ENCODE data around the gene ADCY2.

DNA sequence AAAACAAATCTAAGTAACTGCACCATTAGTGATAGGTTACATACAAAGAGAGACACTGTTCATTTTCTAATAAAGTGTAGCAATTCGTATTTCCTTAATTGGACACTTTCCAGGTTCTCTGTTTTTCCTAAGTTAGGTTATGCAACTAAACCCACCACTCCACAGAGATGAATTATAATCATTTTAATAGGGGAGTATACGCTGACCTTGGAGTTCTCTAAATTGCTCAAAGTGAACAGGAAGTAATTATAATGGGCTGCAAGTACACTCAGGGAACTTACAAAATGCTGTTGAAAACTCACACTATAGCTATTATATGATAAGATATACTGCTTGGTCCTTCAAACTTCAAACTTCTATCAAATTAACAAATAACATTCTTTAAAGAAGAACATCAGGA lies 18.2 kb upstream of the ADCY2 start:
- no peak for TF ChIP-seq EZH2phosphoT487 (IDR thresholded peaks at IDR 0.05; ENCODE audit: low read depth)
- TF ChIP-seq, protein P1, sequence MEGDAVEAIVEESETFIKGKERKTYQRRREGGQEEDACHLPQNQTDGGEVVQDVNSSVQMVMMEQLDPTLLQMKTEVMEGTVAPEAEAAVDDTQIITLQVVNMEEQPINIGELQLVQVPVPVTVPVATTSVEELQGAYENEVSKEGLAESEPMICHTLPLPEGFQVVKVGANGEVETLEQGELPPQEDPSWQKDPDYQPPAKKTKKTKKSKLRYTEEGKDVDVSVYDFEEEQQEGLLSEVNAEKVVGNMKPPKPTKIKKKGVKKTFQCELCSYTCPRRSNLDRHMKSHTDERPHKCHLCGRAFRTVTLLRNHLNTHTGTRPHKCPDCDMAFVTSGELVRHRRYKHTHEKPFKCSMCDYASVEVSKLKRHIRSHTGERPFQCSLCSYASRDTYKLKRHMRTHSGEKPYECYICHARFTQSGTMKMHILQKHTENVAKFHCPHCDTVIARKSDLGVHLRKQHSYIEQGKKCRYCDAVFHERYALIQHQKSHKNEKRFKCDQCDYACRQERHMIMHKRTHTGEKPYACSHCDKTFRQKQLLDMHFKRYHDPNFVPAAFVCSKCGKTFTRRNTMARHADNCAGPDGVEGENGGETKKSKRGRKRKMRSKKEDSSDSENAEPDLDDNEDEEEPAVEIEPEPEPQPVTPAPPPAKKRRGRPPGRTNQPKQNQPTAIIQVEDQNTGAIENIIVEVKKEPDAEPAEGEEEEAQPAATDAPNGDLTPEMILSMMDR (IDR thresholded peaks at IDR 0.05; ENCODE audit: low read depth, low read length), result no peak

All from OCI-LY3 (cell line).